DLD1 (cell line): ENCODE results near the gene PPP2R3B.

ENCODE experiments used
- in situ Hi-C: cut with HindIII; loops from 2 replicates; pipeline ENCODE4 v1.10.0; 2017; ENCODE audit warnings: low sequenced_read_pairs

PPP2R3B gene

DNA sequence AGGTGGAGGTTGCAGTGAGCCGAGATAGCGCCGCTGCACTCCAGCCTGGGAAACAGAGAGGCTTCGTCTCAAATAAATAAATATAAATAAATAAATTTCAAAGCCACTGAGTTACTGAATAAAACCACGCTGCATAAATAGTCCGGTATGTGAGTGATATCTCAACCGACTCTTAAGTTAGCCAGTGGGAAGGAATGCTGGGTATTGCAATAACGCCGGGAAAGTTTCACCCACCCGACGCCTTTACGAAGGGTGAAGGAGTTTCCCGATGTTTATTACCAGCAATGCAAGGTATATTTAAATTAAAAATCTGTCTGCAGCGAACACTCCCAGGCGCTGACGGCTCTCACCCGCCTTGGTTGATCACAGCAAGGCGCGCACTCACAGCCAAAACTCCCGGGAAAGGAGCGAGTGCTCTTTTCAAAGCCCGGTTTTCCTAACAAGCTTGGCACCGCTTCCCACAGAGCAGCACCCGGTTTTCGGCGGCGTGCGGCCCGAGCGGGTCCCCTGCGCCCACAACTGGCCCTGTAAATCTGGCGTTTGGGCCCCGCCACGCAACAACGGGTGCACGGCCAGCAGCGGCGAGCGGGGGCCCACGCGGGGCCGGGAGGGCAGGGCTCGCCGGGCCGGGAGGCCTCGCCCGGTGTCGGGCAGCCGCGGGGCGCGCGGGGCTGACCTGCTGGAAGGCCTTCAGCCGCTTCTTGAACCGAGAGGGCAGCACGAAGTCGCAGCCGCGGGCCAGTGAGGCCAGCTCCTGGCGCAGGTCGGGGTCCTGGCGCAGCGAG, 13.7 kb downstream of the PPP2R3B start:
- in situ Hi-C loops: no loop called here

DNA sequence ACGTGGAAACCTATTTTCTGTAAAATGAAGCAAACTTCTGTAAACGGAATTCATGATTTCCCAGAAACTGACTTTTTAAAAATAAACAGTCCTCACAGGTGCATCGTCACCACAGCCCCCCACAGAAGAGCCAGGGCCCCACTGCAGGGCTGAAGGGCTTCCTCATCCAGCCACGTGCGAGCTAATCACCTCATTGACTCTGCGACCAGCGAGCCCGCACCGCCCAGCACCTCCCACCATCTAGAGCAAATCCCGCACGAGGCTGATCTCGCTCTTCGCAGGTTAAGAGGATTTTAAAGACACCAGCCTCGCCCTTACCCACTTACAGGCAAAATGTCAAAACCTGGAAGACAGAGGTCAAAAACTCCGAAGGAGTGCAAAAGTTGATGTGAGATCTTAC, 14.8 kb downstream of the PPP2R3B start:
- in situ Hi-C loops: no loop called here

DNA sequence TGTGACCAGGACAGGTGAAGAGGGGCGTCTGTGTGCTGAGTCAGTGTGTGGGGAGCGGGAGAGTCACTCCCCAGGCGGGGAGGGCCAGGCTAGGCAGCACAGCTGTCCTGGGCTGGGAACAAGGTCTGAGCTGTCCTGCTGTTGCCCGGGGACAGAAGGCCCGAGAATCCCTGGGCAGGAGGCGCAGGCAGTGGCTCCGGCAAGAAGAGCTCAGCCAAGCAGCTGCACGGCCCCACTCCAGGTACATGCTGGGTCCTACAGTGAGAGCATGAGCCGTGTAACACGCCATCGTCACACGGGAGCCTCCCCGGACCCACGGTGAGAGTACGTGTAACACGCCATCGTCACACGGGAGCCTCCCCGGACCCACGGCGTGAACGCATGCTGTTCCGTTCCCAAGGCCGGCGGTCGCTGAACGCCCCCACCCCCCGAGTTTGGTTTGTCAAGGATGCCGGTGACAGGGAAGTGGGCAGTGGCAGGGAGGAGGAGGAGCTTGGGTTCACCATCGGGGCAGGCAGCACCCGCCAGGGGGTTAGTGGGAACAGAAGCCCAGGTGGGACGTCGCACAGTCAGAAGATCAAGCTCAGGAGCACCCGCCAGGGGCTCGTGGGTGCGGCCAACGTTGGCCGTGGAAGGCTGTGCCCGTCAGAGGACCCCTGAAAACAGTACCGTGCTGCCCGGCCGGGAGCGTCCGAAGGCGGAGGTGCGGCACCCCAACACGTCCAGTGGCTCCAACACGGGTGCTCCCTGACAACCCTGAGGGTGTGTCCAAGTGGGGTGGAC, 15.6 kb downstream of the PPP2R3B start:
- in situ Hi-C loops: no loop called here

DNA sequence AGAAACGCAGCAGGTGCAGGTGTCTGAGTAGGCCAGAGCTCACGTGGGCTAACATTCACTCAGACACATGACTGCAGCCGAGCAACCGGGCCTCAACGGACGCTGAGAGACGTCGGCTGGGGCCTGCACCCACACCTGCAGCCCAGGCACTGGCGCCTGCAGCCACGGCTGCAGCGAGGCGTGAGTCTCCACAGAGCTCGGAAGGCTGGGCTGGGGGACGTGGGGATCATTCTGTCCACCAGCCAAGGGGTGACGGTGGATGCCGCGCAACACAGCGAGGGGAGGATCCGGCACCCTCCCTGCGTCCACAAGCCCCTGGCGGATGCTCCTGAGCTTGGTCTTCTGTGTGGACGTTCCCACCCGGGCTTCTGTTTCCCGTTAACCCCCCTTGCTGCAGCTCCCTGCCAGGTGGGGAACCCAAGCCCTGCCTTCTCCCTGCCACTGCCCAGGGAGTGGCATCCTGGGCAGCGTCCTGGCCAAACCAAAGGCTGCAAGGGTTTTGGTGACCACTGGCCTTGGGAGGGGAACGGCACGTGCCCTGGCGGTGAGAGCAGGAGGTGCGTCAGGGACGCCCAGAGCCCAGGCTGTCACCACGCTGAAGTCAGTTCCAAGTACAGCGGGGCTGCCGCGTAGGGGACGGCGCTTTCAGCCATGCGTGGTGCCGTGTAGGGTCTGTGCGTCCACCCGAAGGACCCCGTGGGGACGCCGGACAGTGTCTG, 16.3 kb downstream of the PPP2R3B start:
- in situ Hi-C loops: no loop called here

DNA sequence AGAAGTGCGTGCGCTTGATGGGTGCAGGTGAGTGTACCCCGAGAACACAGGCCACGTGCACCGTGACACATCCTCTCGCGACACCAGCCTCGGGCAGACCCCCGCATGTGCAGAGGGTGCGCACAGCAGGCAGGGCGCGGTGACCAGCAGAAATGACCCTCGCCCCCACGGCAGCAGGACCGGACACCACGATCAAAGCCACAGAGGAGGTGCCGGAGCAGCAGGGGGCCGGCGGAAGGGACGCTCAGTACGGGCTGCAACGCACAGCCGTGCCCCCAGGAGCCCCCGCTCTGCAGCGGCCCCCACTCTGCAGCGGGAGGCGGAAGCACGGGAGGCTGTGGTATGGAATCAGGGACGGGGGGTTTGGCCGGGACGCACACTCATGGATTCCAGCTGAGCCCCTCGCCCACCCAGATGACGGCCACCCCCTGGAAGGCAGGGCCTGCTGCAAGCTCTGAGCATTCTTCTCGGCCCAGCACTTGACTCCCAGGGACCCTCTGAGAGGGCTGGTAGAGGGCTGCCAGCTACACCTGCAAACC, 17.1 kb downstream of the PPP2R3B start:
- in situ Hi-C loops: no loop called here

DNA sequence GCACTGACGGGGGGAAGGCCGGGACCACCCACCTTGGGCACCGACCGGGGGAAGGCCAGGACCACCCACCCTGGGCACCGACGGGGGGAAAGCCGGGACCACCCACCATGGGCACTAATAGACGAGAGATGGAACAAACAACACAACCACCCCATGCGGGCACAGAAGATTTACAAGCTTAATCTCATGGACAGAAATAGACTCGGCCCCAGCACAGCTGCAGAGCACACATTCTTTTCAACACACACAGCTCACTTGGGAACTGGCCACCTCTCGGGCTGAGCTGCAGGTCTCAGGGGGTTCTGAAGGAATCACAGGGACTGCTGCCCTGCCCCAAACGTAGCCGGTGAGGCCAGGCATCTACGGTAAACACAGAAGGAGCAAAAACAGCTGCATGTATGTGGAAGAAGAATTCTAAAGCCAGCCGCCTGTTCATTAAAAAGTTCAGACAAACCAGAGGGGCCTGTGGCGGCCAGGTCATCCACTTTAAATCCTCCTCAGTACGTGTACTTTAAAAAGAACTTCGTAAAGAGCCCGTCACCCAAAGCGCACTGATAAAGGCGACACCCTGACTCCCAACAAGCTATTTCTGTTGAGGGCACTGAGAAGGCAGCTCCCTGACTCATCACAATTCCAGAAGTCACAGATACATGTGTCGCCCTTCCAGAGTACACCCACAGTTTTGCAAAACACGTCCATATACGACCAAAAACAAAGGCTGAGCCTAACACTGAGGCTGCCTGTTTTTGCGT, 17.7 kb downstream of the PPP2R3B start:
- in situ Hi-C loops: no loop called here

DNA sequence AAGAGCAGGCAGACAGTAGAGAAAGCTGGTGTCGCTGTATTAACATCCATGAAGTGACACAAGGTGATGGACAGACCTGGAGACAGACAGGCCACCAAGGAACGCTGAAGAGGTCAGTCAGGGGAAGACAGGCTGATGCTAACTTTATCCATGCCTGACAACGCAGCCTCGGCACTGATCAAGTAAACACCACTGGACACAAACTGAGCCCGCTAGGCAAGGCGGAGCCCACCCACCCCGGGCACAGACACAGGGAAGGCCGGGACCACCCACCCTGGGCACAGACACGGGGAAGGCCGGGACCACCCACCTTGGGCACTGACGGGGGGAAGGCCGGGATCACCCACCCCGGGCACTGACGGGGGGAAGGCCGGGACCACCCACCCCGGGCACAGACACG, 18.8 kb downstream of the PPP2R3B start:
- in situ Hi-C loops: no loop called here

DNA sequence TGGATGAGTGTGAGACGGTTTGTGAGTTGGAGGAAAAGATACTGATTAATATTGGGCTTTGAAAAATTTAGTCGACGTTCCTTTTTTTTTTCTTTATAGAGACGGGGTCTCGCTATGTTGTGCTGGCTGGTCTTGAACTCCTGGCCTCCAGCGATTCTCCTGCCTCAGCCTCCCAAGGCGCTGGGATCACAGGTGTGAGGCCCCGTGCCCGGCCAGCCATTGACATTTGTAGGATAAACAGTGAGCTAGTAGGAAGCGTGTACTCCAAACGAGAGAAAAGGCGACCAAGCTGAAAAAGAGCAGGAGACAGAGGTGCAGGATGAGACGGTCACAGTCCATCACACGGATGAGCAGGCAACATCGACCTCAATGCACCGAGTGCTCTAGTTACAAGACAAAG, 19.4 kb downstream of the PPP2R3B start:
- in situ Hi-C loops: no loop called here

DNA sequence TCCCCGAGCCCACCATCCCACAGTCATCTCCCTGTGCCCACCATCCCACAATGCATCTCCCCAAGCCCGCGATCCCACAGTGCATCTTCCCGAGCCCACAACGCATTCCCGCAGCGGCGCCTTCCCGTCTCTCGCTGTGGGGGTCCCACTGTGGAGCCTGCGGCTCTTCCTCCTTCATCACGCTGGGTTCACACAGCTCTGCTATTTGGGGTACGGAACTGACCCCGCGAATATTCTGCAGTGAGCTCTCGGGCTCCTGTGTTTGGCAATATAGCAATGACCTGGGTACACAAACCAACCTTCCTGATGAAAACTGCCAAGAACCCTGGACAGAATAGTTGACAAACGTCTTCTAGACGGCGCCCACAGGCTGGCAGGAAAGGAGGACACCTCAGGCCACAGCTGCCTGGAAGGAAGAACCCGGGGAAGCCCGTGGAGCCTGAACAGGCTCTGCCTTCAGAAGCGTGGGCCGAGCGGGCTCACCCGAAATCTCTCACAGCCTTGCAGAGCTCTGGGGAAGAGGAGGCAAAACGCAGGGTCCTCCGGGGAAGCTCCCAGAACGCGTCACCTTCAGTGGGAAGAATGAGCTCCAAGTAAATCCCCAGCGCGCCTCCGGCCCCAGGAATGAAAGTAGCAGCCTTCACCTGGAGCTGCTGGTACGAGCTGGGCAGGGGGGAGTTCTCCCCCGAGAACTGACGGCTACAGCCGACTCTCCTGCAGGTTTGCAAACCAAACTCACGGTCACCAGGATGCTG, 22.9 kb downstream of the PPP2R3B start:
- in situ Hi-C loops: no loop called here

DNA sequence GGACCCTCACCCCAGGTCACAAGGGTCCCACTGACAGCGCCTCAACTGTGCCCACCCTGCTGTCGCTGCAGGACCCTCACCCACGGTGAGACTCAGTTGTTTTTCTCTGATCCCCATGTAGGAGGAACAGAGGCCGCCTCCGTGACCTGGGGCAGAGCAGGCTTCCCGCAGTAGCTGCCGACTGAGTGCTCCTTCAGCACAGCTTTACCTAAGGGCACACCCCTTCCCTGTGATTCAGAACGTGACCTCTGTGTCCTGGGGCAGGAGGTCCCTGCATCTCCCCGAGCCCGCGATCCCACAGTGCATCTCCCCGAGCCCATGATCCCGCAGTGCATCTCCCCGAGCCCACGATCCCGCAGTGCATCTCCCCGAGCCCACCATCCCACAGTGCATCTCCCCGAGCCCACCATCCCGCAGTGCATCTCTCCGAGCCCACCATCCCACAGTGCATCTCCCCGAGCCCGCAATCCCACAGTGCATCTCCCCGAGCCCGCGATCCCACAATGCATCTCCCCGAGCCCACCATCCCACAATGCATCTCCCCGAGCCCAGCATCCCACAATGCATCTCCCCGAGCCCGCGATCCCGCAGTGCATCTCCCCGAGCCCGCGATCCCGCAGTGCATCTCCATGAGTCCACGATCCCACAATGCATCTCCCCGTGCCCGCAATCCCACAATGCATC, 23.6 kb downstream of the PPP2R3B start:
- in situ Hi-C loops: no loop called here

DNA sequence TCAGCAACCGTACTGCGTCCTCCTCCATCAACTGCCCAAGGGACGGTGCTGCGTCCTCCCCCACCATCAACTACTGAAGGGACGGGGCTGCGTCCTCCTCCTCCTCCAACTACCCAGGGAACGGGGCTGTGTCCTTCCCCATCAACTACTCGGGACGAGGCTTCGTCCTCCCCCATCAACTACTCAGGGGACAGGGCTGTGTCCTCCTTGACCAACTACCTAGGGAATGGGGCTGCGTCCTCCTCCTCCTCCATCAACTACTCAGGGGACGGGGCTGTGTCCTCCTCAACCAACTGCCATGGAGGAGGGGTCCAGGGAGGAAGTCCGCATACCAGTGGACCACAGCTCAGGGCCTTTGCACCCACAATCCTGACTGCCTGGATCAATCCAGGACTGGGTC, 24.4 kb downstream of the PPP2R3B start:
- in situ Hi-C loops: no loop called here

DNA sequence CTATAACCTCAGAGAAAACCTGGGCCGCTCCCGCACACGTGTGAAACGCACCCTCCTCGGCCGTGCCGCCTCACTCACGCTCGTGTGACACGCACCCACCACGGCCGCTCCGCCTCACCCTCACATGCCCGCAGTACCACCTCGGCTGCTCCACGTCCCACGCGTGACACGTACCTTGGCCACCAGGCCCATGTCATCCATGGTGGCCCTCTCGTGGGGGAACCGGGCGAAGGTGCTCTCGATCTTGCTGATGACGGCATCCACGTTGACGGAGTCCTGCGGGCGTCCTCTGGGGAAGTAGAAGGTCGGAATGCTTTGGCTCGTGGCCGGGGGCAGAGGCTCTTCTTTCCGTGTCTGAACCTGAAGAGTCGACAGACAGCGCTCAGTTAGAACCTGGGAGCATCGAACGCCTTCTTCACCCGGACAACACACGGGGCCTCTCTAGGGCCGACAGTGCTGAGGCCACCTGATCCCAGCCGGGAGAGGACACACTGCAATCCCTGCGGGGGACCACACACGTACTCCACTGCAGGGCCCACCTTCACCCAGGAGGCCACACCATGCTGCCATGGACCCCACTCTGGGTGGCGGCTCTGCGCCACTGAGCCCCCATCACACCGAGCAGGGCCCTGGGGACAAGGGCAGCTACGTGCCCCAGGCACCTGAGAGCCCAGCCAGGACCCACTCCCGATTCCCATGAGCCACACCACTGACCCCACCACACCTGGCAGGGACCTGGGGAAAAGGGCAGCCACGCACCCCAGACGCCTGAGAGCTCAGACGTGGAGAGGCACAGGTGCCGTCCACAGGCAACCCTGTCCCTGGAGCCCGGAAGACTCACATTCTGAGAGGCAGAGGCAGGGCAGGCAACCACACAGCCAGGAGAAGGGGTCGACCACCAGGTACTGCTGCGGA, 25.2 kb downstream of the PPP2R3B start:
- in situ Hi-C loops: no loop called here

DNA sequence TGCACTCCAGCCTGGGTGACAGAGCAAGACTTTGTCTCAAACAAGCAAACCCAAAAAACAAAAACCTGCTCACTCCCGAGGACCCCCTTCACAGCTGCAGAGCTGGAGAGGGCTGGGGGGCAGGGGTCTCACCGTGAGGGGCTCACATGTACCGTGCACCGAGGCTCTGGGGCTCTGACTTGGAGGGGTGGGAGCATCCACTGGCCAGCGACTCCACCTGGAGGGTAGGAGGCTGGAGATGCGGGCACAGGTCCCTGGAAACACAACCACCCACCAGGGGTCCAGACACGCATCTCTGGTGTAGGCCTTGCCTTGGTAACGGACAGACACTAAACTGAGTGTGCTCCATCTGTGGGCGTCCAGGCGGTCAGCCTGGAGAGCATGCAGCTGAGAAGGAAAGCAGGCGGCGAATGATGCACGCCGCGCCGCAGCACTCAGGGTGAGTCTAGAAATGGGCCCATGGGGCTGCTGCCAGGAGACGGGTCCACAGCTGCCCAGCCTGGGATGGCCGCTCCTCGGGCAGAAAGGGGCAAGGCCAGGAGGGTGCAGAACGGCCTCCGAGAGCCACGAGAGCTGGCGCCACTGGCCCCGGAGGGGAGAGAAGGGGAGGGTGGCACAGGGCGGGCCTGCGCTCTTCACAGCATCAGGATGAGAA, 26.1 kb downstream of the PPP2R3B start:
- in situ Hi-C loops: no loop called here

DNA sequence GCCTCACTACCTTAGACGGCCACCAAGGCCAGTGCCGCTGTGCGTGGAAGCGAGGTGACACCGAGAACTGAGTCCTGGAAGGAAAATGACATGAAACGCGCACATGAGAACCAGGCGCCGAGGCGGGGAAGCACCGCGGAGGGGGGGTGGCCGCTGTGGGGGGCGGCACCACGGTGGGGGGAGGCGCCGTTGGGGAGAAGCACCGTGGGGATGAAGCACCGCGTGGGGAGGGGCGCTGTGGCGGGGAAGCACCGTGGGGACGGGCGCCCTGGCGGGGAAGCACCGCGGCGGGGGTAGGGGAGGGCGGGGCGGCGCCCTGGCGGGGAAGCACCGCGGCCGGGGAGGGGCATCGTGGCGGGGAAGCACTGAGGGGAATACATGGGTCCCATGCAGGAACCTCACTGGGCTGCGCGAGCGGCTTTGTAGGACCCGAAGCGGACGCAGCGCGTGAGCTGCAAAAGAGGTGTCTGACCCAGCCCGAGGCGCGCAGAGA, 28.0 kb downstream of the PPP2R3B start:
- in situ Hi-C loops: no loop called here

DNA sequence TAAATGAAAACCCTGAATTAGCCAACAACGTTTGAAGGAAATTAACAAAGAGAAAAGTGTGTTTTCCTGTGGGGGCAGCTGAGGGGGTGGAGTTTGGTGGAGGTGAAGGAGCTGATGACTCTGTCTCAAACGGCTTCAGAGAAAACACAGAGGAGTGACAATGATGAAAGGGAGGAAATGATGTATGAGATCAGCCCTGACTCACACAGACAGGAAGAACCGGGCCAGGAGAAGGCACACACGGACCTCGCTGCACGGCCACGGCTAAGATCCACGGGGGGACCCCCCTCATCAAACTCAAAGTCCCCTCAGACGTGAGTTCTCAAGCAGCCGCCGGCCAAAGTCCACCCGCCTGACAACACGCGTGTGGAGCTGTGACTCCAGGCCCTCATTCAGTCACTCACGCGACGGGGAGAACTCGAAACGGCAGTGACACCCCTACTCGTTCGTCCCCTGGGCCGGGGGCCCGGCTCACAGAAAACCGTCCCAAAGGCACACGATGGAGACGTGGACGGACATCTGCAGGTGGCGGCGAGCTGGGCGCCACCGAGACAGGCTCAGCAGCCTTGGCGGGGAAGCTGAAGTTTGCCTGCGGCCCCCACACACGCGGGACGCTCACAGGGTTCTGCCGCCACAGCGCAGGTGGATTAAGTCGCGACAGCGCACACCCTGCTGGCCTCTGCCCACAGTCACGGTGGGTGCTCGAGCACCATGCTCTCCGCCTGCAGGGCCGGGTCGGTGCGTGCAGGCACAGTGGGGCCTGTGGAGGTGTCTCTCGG, 28.8 kb downstream of the PPP2R3B start:
- in situ Hi-C loops: no loop called here

DNA sequence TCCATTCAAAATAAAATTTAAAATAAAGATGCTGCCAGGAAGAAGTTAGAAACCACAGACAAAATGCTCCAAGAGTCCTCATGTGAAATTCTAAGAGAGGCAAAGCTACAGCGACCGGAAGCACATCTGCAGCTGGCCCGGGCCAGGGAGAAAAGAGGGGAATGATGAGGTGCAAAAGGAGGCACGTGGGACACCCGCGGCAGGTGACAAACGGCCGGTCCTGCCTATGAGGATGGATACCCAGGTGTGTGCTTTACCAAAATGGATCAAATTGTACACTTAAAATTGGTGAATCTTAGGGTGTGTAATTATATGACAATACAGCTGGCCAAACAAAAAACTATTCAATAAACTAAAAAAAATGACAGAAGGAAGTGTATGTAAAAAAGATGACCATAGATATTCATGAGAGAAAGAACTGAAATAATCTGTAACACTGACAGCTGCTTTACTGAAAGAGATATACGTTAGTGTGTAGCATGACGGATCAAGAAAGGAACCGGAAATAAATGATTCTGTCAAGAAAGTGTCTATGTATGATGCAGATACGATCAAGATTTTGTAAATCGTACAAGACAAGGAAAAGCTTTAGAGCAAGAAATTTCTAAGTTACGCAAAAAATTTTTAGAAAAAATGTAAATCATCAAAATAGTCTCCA, 29.5 kb downstream of the PPP2R3B start:
- in situ Hi-C loops: no loop called here
